Spleen (tissue), 7 donors: ENCODE results near the gene CMSS1.

Experiments
- CTCF ChIP-seq, 11 experiments: fragments of 200-600 bp in 7 of 11; fragments of 450-650 bp in 4 of 11; sonication (generic) in 4 of 11; IDR thresholded peaks in 8 of 11; conservative IDR thresholded peaks in 3 of 11; 1 replicate in 7 of 11; 2 replicates in 4 of 11; pipeline versions ENCODE4 v1.4.0 to v1.8.0; 2016 to 2021; ENCODE audit warnings: antibody characterized with exemption in 11 of 11, inconsistent platforms in 4 of 11, mild to moderate bottlenecking in 1 of 11
- POLR2AphosphoS5 ChIP-seq, 3 donors: sonication (generic); formaldehyde crosslinking; IDR thresholded peaks; one replicate each; pipeline ENCODE4 v1.5.1; 2017; ENCODE audit warnings: antibody characterized with exemption in 3 of 3
- donor health status: DM: no; HTN: no; CAD: no; lungs with moderate emphysema.
- donor health status: DM: no; HTN: no; CAD: no.
- donor health status: DM: no; HTN: no; CAD: no.

- no peak for TF ChIP-seq CTCF (IDR thresholded peaks at IDR 0.05 in 8 of 11, conservative IDR thresholded peaks at IDR 0.05 in 3 of 11)
- TF ChIP-seq POLR2AphosphoS5 (IDR thresholded peaks at IDR 0.05), result no peak
Observed at GRCh38 chr3:100062665-100063064, 245.0 kb downstream of the CMSS1 start.
